Neural cell (in vitro differentiated cells): ENCODE measurements around the gene TIMMDC1. TPM values are rescaled to one million over a fixed set of nuclear protein-coding genes. Genes with fewer than 3 reads are reported as not detected.

ENCODE experiments used
- H2AFZ ChIP-seq: fragments of 200-600, 300-800 bp; sonication (generic), shearing (Covaris generic); 2 replicates; pipeline ENCODE4 v1.6.0; 2014; ENCODE audit warnings: low read depth, mild to moderate bottlenecking, antibody characterized with exemption, low read length, moderate library complexity
- H3F3A ChIP-seq: fragments of 200-600 bp; shearing (Covaris generic); 2 replicates; pipeline ENCODE4 v1.6.1; 2016; ENCODE audit warnings: mild to moderate bottlenecking, moderate library complexity, mixed read lengths, antibody characterized with exemption, low read length; ENCODE audit not compliant: insufficient read depth, poor library complexity, severe bottlenecking
- H3K27ac ChIP-seq: fragments of 200-600, 300-800 bp; sonication (generic), shearing (Covaris generic); 2 replicates; pipeline ENCODE4 v1.5.1; 2014; ENCODE audit warnings: mild to moderate bottlenecking, low read length, moderate library complexity
- H3K27me3 ChIP-seq: fragments of 300-800, 200-600 bp; sonication (generic), shearing (Covaris generic); 2 replicates; pipeline ENCODE4 v1.6.0; 2014; ENCODE audit warnings: mild to moderate bottlenecking, low read depth, low read length, moderate library complexity; ENCODE audit not compliant: insufficient read depth
- H3K36me3 ChIP-seq: fragments of 300-800, 200-600 bp; sonication (generic), shearing (Covaris generic); 2 replicates; pipeline ENCODE4 v1.5.1; 2014; ENCODE audit warnings: mild to moderate bottlenecking, antibody characterized with exemption, low read length, moderate library complexity; ENCODE audit not compliant: insufficient read depth
- H3K4me2 ChIP-seq: fragments of 300-800, 200-600 bp; sonication (generic), shearing (Covaris generic); 2 replicates; pipeline ENCODE4 v1.6.0; 2014; ENCODE audit warnings: mild to moderate bottlenecking, low read length
- H3K4me3 ChIP-seq: fragments of 300-800, 200-600 bp; sonication (generic), shearing (Covaris generic); 2 replicates; pipeline ENCODE4 v1.5.1; 2014; ENCODE audit warnings: mild to moderate bottlenecking, low read length, moderate library complexity
- H3K79me2 ChIP-seq: fragments of 200-600 bp; shearing (Covaris generic); replicated peaks from 2 replicates; pipeline ENCODE4 v1.6.0; 2014; ENCODE audit warnings: mild to moderate bottlenecking, low read length, moderate library complexity; ENCODE audit not compliant: insufficient read depth
- H3K9ac ChIP-seq: fragments of 300-800, 200-600 bp; sonication (generic), shearing (Covaris generic); 2 replicates; pipeline ENCODE4 v1.6.1; 2016; ENCODE audit warnings: mild to moderate bottlenecking, low read length, mixed read lengths
- H3K9me2 ChIP-seq: fragments of 200-600 bp; shearing (Covaris generic); 2 replicates; pipeline ENCODE4 v1.6.1; 2016; ENCODE audit warnings: mild to moderate bottlenecking, low read length, mixed read lengths; ENCODE audit not compliant: insufficient read depth
- H3K9me3 ChIP-seq: fragments of 200-600, 300-800 bp; sonication (generic), shearing (Covaris generic); 2 replicates; pipeline ENCODE4 v1.6.1; 2016; ENCODE audit warnings: mild to moderate bottlenecking, mixed run types, low read length, moderate library complexity, mixed read lengths
- H4K20me1 ChIP-seq: fragments of 200-600 bp; shearing (Covaris generic); 2 replicates; pipeline ENCODE4 v1.6.1; 2016; ENCODE audit warnings: mild to moderate bottlenecking, mixed run types; ENCODE audit not compliant: insufficient read depth
- CTCF ChIP-seq: fragments of 450-650 bp; IDR thresholded peaks from 2 replicates; pipeline ENCODE4 v1.5.1; 2014; ENCODE audit warnings: antibody characterized with exemption, mild to moderate bottlenecking, moderate library complexity; ENCODE audit not compliant: poor library complexity, severe bottlenecking
- EP300 ChIP-seq: fragments of 450-650 bp; conservative IDR thresholded peaks from 2 replicates; pipeline ENCODE4 v1.6.1; 2014; ENCODE audit warnings: antibody characterized with exemption, mild to moderate bottlenecking, moderate library complexity; ENCODE audit not compliant: poor library complexity, severe bottlenecking
- EZH2 ChIP-seq: fragments of 200-600, 300-800 bp; shearing (Covaris generic), sonication (generic); IDR thresholded peaks from 2 replicates; pipeline ENCODE4 v1.6.1; 2014; ENCODE audit warnings: antibody characterized with exemption, low read length, borderline replicate concordance, mild to moderate bottlenecking; ENCODE audit not compliant: insufficient read depth, poor library complexity, severe bottlenecking
- MXI1 ChIP-seq: fragments of 450-650 bp; conservative IDR thresholded peaks from 2 replicates; pipeline ENCODE4 v1.6.1; 2014; ENCODE audit warnings: antibody characterized with exemption, mild to moderate bottlenecking; ENCODE audit not compliant: poor library complexity, severe bottlenecking
- POLR2AphosphoS5 ChIP-seq: IDR thresholded peaks from 2 replicates; pipeline ENCODE4 v1.6.1; 2012
- RAD21 ChIP-seq: fragments of 450-650 bp; conservative IDR thresholded peaks from 2 replicates; pipeline ENCODE4 v1.6.1; 2014; ENCODE audit warnings: antibody characterized with exemption, mild to moderate bottlenecking, moderate library complexity
- REST ChIP-seq: IDR thresholded peaks from 2 replicates; pipeline ENCODE4 v1.6.1; 2012; ENCODE audit warnings: borderline replicate concordance
- SMC3 ChIP-seq: fragments of 450-650 bp; conservative IDR thresholded peaks from 2 replicates; pipeline ENCODE4 v1.6.1; 2014; ENCODE audit warnings: antibody characterized with exemption, mild to moderate bottlenecking, moderate library complexity; ENCODE audit not compliant: poor library complexity
- TAF1 ChIP-seq: IDR thresholded peaks from 2 replicates; pipeline ENCODE4 v1.6.1; 2012; ENCODE audit warnings: low read depth
- polyA plus RNA-seq: library from polyadenylated mRNA; depleted of rRNA; stranded (reverse); fragments of >200 nt; gene quantifications from 2 replicates; pipeline ENCODE4 v1.2.3, GENCODE V29; 2014

The TIMMDC1 gene
- polyA plus RNA-seq, 1 donor from 2014 or later: 110 TPM

GRCh38 chr3:119469418-119470189 lies 28.7 kb upstream of the TIMMDC1 start:
- no peaks in the 10 kb centered on the region for H3K9me3 ChIP-seq
- H3K4me2 ChIP-seq: peak overlapping the region; percentile 76
- no peaks in the 10 kb centered on the region for H3K9me2 ChIP-seq
- H4K20me1 ChIP-seq: no peaks in the 10 kb centered on the region
- H3K27me3 ChIP-seq: no peaks in the 10 kb centered on the region
- H3F3A ChIP-seq: no peaks in the 10 kb centered on the region
- peak overlapping the region; percentile 97 for H2AFZ ChIP-seq
- no peaks in the 10 kb centered on the region for H3K79me2 ChIP-seq
- no peak for TF ChIP-seq MXI1
- TF ChIP-seq RAD21: no peak
- no peak for TF ChIP-seq EZH2
- TF ChIP-seq TAF1: no peak
- TF ChIP-seq POLR2AphosphoS5: no peak
- no peak for TF ChIP-seq SMC3
- no peak for TF ChIP-seq EP300
- peak overlapping the region; percentile 93 for H3K4me3 ChIP-seq
- H3K27ac ChIP-seq: peak overlapping the region; percentile 77
- H3K9ac ChIP-seq: peak overlapping the region; percentile 85
- H3K36me3 ChIP-seq: no peaks in the 10 kb centered on the region

GRCh38 chr3:119470866-119471265 lies 27.5 kb upstream of the TIMMDC1 start:
- peaks cover 5% of the 10 kb centered on the region for H3K36me3 ChIP-seq
- no peaks in the 10 kb centered on the region for H3K9me2 ChIP-seq
- TF ChIP-seq SMC3 (no peak), EP300 (no peak), REST (no peak), CTCF (no peak), TAF1 (no peak)
- no peak overlapping the region for H3K9ac ChIP-seq
- H3K79me2 ChIP-seq: no peaks in the 10 kb centered on the region
- no peak overlapping the region for H2AFZ ChIP-seq
- no peak overlapping the region for H3K4me2 ChIP-seq
- H3K27me3 ChIP-seq: no peaks in the 10 kb centered on the region
- no peak overlapping the region for H3K27ac ChIP-seq
- no peaks in the 10 kb centered on the region for H3K9me3 ChIP-seq
- peak overlapping the region; percentile 93 for H3K4me3 ChIP-seq
- H3F3A ChIP-seq: no peaks in the 10 kb centered on the region
- H4K20me1 ChIP-seq: no peaks in the 10 kb centered on the region
